Measurements from ENCODE around the gene AP5M1.

Gene AP5M1

DNA sequence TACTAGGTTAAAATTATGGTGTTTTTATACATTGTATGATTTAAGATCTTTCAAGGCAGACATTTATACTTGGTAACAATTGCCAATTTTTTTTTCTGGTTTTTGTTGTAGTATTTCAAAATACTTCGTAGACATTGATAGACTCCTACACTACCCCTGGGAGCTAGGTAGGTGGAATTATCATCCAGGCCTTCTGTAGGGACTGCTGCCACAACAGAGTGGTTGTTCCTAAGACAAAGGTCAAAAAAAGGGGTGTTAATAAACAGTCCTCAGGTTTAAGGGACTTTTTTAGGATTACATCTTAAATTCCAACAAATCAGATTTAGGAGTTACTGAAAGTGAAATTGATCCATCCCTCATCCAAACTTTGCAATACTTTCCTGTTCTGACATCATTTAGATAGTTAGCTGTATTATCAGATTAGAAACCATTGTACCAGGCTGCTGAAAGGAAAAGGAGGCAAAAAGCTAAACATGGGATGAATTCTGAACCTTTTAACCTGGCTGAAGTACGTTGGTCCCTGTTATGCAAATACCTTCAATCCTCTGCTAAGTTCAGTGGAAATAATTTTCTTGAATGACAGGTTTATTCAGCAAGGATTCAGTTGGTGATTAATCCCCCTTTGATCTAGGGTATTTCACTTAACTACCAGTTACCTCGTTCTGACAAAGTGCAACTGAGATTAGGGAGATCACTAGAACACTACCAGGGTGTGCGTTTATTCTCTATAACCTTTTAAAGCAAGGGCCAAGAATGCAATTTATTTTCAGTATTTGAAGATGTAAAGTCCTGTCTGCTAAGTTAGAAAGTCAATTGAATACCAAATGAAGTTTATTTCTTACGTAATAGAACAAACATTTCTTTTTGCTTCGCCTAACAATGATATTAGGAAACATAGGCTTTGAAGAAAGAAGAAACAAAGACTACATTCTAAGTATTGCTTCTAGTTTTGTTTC lies 23.2 kb downstream of the AP5M1 start:
- Histone ChIP-seq H3K9me2 (replicated peaks; ENCODE audit: control insufficient read depth, low read length) (no peaks in the 10 kb centered on the region), H3K27me3 (ENCODE audit: control insufficient read depth, low read length) (no peaks in the 10 kb centered on the region), H4K20me1 (ENCODE audit: control insufficient read depth, insufficient read depth, low read depth, low read length) (peaks cover 4% of the 10 kb centered on the region; the same call in 1 of the 2 replicates), H3F3A (ENCODE audit: control insufficient read depth, insufficient read depth) (0 out of 2 replicates have a peak, but pooled peaks cover 4% of the 10 kb centered on the region), H3K36me3 (ENCODE audit: control insufficient read depth, low read length) (peaks cover 22% of the 10 kb centered on the region), H3K9me3 (ENCODE audit: control insufficient read depth, insufficient read depth, low read length) (no peaks in the 10 kb centered on the region), H3K79me2 (ENCODE audit: control insufficient read depth, low read length) (no peaks in the 10 kb centered on the region), H3K27ac (ENCODE audit: low read depth, low read length) (no peak overlapping the region), H3K4me1 (ENCODE audit: control insufficient read depth, low read length) (no peaks in the 10 kb centered on the region), H3K4me2 (ENCODE audit: low read length) (no peak overlapping the region), H3K4me3 (ENCODE audit: low read length) (no peak overlapping the region)
- TF ChIP-seq CTCF (IDR thresholded peaks at IDR 0.05; ENCODE audit: low read depth, low read length, poor library complexity, severe bottlenecking) (no peak), EZH2phosphoT487 (IDR thresholded peaks at IDR 0.05; ENCODE audit: borderline replicate concordance, low read length) (no peak)

GRCh38 chr14:57293866-57294837 lies 25.4 kb downstream of the AP5M1 start:
- H4K20me1 ChIP-seq (ENCODE audit: control insufficient read depth, insufficient read depth, low read depth, low read length) = peaks cover 4% of the 10 kb centered on the region; the same call in 1 of the 2 replicates
- H3K4me3 ChIP-seq (ENCODE audit: low read length) = no peak overlapping the region
- H3K9me2 ChIP-seq (replicated peaks; ENCODE audit: control insufficient read depth, low read length) = no peaks in the 10 kb centered on the region
- H3K79me2 ChIP-seq (ENCODE audit: control insufficient read depth, low read length) = no peaks in the 10 kb centered on the region
- 0 out of 2 replicates have a peak, but pooled peaks cover 4% of the 10 kb centered on the region for H3F3A ChIP-seq (ENCODE audit: control insufficient read depth, insufficient read depth)
- TF ChIP-seq EZH2phosphoT487 (IDR thresholded peaks at IDR 0.05; ENCODE audit: borderline replicate concordance, low read length) (no peak), CTCF (IDR thresholded peaks at IDR 0.05; ENCODE audit: low read depth, low read length, poor library complexity, severe bottlenecking) (no peak)
- no peaks in the 10 kb centered on the region for H3K27me3 ChIP-seq (ENCODE audit: control insufficient read depth, low read length)
- no peak overlapping the region for H3K27ac ChIP-seq (ENCODE audit: low read depth, low read length)
- no peaks in the 10 kb centered on the region for H3K9me3 ChIP-seq (ENCODE audit: control insufficient read depth, insufficient read depth, low read length)
- no peaks in the 10 kb centered on the region for H3K4me1 ChIP-seq (ENCODE audit: control insufficient read depth, low read length)
- no peak overlapping the region for H3K4me2 ChIP-seq (ENCODE audit: low read length)
- peaks cover 17% of the 10 kb centered on the region for H3K36me3 ChIP-seq (ENCODE audit: control insufficient read depth, low read length)

DNA sequence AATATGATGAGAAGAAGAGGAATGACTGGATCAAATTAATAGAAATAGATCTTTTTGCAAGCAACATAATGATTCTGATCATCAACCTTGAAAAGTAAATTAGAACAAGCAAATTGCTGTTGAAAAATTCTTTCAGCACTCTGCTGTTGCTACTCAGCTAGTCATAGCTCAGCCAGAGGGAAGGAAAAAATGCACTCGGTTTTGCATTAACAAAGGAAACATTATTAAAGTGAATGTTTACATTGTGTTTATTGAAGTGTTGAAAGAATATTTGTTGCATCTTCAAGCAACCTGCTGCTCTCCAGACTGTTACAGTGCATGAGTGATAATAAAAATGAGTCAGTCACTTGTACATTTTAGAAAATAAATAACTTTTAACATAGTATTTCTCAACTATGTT lies 26.5 kb downstream of the AP5M1 start:
- Histone ChIP-seq H3K36me3 (ENCODE audit: control insufficient read depth, low read length) (peaks cover 7% of the 10 kb centered on the region), H3K27me3 (ENCODE audit: control insufficient read depth, low read length) (no peaks in the 10 kb centered on the region), H3K4me2 (ENCODE audit: low read length) (no peak overlapping the region), H3K9me3 (ENCODE audit: control insufficient read depth, insufficient read depth, low read length) (no peaks in the 10 kb centered on the region), H3K27ac (ENCODE audit: low read depth, low read length) (no peak overlapping the region), H3K4me1 (ENCODE audit: control insufficient read depth, low read length) (no peaks in the 10 kb centered on the region), H3K4me3 (ENCODE audit: low read length) (no peak overlapping the region), H3K79me2 (ENCODE audit: control insufficient read depth, low read length) (no peaks in the 10 kb centered on the region), H3F3A (ENCODE audit: control insufficient read depth, insufficient read depth) (0 out of 2 replicates have a peak, but pooled peaks cover 4% of the 10 kb centered on the region), H4K20me1 (ENCODE audit: control insufficient read depth, insufficient read depth, low read depth, low read length) (peaks cover 4% of the 10 kb centered on the region; the same call in 1 of the 2 replicates), H3K9me2 (replicated peaks; ENCODE audit: control insufficient read depth, low read length) (no peaks in the 10 kb centered on the region)
- TF ChIP-seq CTCF (IDR thresholded peaks at IDR 0.05; ENCODE audit: low read depth, low read length, poor library complexity, severe bottlenecking) = no peak

Data from DOHH2 (cell line).